T-helper 1 cell (primary cell): ENCODE data around the gene CREB5.
A peak's percentile ranks its signal among the peaks of the same experiment; 100 is the strongest.

Experiments used
- DNase-seq, 5 donors: peaks; one replicate each; pipeline ENCODE4 v3.0.0-alpha.2; 2012 to 2020

CREB5 gene

GRCh38 chr7:28481091-28481926 lies 69.0 kb downstream of the CREB5 start:
- DNase-seq: peak in 1 of 5 donors; percentile 1

- DNase-seq: no peak
Observed at GRCh38 chr7:28483112-28483511, 70.8 kb downstream of the CREB5 start.

- DNase-seq: no peak
Observed at GRCh38 chr7:28483908-28484605, 71.7 kb downstream of the CREB5 start.

GRCh38 chr7:28484606-28484935 lies 72.3 kb downstream of the CREB5 start:
- no peak for DNase-seq

- DNase-seq: no peak
Observed at GRCh38 chr7:28487487-28487886, 75.2 kb downstream of the CREB5 start.

- DNase-seq: no peak
Observed at GRCh38 chr7:28488061-28488791, 75.9 kb downstream of the CREB5 start.

GRCh38 chr7:28490831-28491230 lies 78.5 kb downstream of the CREB5 start:
- no peak for DNase-seq

GRCh38 chr7:28493477-28493876 lies 81.2 kb downstream of the CREB5 start:
- no peak for DNase-seq

GRCh38 chr7:28497009-28497408 lies 84.7 kb downstream of the CREB5 start:
- DNase-seq: no peak

GRCh38 chr7:28498636-28499035 lies 86.3 kb downstream of the CREB5 start:
- no peak for DNase-seq

- DNase-seq: no peak
Observed at GRCh38 chr7:28500138-28500537, 87.8 kb downstream of the CREB5 start.

- DNase-seq: no peak
Observed at GRCh38 chr7:28502408-28502807, 90.1 kb downstream of the CREB5 start.

- no peak for DNase-seq
Observed at GRCh38 chr7:28503396-28503795, 91.1 kb downstream of the CREB5 start.

- no peak for DNase-seq
Observed at GRCh38 chr7:28505014-28505413, 92.7 kb downstream of the CREB5 start.

GRCh38 chr7:28505867-28506266 lies 93.5 kb downstream of the CREB5 start:
- no peak for DNase-seq

- no peak for DNase-seq
Observed at GRCh38 chr7:28507525-28508282, 95.4 kb downstream of the CREB5 start.

- DNase-seq: no peak
Observed at GRCh38 chr7:28509251-28510025, 97.1 kb downstream of the CREB5 start.

- DNase-seq: no peak
Observed at GRCh38 chr7:28510026-28510369, 97.7 kb downstream of the CREB5 start.

GRCh38 chr7:28512668-28513440 lies 100.5 kb downstream of the CREB5 start:
- no peak for DNase-seq

- DNase-seq: no peak
Observed at GRCh38 chr7:28516390-28517172, 104.3 kb downstream of the CREB5 start.

- no peak for DNase-seq
Observed at GRCh38 chr7:28517206-28517605, 104.9 kb downstream of the CREB5 start.
